Measurements from ENCODE around the gene PRRC2A.

DNA sequence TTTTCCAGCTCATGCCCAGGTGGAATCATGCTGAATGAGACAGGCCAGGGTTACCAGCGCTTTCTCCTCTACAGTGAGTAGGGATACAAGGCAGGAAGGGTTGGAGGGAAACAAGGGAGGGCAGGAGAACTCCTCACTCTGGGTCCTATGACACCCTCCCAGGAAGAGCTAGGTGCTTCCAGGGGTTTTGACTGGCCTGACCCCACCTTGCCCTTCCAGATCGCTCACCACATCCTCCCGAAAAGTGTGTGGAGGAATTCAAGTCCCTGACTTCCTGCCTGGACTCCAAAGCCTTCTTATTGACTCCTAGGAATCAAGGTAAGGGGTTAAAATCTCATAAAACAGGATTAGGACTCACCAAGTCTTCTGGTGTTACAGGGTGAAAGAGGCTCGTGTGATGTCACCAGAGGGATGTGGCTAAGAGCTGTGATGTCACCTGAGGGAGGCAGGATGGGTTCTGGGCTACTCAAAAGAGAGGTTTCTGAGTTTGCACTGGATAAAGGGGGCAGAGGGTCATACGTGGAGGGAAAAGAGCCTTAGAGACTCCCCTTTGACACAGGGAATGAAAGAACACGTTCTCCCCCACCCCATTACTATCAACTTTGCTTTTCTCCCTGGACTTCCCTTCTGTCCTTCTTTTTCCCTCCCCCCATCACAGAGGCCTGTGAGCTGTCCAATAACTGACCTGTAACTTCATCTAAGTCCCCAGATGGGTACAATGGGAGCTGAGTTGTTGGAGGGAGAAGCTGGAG is 37.1 kb downstream of the PRRC2A start:
- TF ChIP-seq, protein P1, sequence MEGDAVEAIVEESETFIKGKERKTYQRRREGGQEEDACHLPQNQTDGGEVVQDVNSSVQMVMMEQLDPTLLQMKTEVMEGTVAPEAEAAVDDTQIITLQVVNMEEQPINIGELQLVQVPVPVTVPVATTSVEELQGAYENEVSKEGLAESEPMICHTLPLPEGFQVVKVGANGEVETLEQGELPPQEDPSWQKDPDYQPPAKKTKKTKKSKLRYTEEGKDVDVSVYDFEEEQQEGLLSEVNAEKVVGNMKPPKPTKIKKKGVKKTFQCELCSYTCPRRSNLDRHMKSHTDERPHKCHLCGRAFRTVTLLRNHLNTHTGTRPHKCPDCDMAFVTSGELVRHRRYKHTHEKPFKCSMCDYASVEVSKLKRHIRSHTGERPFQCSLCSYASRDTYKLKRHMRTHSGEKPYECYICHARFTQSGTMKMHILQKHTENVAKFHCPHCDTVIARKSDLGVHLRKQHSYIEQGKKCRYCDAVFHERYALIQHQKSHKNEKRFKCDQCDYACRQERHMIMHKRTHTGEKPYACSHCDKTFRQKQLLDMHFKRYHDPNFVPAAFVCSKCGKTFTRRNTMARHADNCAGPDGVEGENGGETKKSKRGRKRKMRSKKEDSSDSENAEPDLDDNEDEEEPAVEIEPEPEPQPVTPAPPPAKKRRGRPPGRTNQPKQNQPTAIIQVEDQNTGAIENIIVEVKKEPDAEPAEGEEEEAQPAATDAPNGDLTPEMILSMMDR (IDR thresholded peaks at IDR 0.05) = no peak
- no peak for TF ChIP-seq POLR2A (IDR thresholded peaks at IDR 0.05)

All from sigmoid colon (tissue), 3 donors.